OCI-LY1 (cell line): ENCODE measurements around the gene MOB3A.
"Not testable (repeated sequence)": the region's sequence is repeated elsewhere in the genome, so short reads cannot be mapped to it uniquely, and the experiment has no call there.

Experiments
- EZH2 ChIP-seq: fragments of 200-600 bp; sonication (generic), shearing (Covaris generic); IDR thresholded peaks from 2 replicates; pipeline ENCODE4 v1.8.0; 2017; ENCODE audit warnings: borderline replicate concordance, mixed run types, mild to moderate bottlenecking, antibody characterized with exemption, low read length, moderate library complexity, mixed read lengths
- TF ChIP-seq, protein P1 (sequence below): fragments of 200-600 bp; sonication (generic), shearing (Covaris generic); IDR thresholded peaks from 2 replicates; pipeline ENCODE4 v1.5.1; 2017; ENCODE audit warnings: mild to moderate bottlenecking, antibody characterized with exemption, low read length, moderate library complexity, mixed read lengths

DNA sequence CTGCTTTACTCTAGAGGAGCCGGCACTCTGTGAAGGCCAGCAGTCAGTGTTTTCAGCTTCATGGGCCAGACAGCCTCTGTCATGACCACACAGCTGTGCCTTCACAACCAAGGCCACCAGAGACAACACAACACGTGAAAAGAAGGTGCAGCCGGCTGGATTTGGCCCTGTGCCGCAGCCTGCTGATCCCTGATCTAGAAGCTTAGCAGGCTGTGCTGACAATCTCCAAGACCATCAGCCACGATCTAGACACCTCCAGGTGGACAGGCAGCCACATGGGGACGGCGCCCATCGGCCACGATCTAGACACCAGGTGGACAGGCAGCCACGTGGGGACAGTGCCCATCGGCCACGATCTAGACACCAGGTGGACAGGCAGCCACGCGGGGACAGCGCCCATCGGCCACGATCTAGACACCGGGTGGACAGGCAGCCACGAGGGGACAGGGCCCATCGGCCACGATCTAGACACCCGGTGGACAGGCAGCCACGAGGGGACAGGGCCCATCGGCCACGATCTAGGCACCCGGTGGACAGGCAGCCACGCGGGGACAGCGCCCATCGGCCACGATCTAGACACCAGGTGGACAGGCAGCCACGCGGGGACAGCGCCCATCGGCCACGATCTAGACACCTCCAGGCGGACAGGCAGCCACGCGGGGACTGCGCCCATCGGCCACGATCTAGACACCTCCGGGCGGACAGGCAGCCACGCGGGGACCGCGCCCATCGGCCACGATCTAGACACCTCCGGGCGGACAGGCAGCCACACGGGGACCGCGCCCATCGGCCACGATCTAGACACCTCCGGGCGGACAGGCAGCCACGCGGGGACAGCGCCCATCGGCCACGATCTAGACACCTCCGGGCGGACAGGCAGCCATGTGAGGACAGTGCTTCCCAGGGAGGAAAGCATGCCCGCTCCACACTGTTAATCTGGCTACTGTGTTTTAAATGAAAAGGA lies 35.2 kb upstream of the MOB3A start:
- TF ChIP-seq, protein P1, sequence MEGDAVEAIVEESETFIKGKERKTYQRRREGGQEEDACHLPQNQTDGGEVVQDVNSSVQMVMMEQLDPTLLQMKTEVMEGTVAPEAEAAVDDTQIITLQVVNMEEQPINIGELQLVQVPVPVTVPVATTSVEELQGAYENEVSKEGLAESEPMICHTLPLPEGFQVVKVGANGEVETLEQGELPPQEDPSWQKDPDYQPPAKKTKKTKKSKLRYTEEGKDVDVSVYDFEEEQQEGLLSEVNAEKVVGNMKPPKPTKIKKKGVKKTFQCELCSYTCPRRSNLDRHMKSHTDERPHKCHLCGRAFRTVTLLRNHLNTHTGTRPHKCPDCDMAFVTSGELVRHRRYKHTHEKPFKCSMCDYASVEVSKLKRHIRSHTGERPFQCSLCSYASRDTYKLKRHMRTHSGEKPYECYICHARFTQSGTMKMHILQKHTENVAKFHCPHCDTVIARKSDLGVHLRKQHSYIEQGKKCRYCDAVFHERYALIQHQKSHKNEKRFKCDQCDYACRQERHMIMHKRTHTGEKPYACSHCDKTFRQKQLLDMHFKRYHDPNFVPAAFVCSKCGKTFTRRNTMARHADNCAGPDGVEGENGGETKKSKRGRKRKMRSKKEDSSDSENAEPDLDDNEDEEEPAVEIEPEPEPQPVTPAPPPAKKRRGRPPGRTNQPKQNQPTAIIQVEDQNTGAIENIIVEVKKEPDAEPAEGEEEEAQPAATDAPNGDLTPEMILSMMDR: not testable (repeated sequence)
- not testable (repeated sequence) for TF ChIP-seq EZH2
